C4-2B (cell line): ENCODE data around the gene PTPRD.

ENCODE experiments used
- CTCF ChIP-seq: fragments of 450-650 bp; conservative IDR thresholded peaks from 2 replicates; pipeline ENCODE4 v1.5.1; 2017; ENCODE audit warnings: mild to moderate bottlenecking
- ZFX ChIP-seq: fragments of 450-650 bp; IDR thresholded peaks from 2 replicates; pipeline ENCODE4 v1.6.1; 2017

- TF ChIP-seq CTCF (no peak), ZFX (no peak)
Observed at GRCh38 chr9:9033022-9033421, 1579.8 kb downstream of the PTPRD start.
